ENCODE data around the gene IGFL3.
A peak's percentile ranks its signal among the peaks of the same experiment; 100 is the strongest.
"Not testable (repeated sequence)": the region's sequence is repeated elsewhere in the genome, so short reads cannot be mapped to it uniquely, and the experiment has no call there.

The IGFL3 gene

DNA sequence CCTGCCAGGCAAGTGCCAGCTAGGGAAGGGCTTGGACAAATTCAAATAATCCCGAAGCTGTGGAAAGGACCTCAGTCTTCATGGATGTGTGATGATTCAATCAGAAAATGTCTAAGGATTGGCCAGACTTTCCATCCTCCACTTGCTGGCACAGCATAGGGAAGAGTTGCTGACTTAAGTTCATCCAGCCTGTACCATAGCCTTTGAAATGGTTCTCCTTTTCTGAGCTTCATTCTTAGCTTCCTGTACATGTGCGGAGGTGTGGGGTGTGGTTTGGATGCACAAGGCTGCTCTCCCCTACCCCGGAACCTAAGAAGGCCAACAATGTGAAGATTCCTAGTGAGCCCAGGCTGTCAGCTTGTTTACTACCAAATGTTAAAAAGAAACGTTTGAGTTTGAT lies 959 bp upstream of the IGFL3 start:
- no peak for DNase-seq (ENCODE audit: low read depth in 2 of 2)

DNA sequence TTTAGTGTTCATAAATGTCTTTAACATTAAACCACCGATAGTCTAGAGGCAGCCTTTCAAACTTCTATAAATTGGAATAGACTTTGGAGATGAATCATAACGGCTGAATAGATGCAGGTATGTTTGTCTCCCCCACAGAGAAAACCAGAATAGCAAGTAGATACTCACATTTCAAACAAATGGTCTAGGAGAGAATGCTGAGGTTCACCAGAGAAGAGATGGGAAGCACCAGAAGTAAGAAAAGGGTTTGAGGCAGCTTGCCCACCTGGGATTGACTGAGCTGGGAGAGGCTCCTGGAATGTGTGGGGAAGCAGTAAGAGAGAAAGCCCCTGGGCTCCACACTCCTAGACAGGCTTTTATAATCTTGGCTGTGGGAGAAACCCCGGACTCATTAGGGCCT lies 6.4 kb downstream of the IGFL3 start:
- DNase-seq (ENCODE audit: low read depth in 2 of 2): no peak

DNA sequence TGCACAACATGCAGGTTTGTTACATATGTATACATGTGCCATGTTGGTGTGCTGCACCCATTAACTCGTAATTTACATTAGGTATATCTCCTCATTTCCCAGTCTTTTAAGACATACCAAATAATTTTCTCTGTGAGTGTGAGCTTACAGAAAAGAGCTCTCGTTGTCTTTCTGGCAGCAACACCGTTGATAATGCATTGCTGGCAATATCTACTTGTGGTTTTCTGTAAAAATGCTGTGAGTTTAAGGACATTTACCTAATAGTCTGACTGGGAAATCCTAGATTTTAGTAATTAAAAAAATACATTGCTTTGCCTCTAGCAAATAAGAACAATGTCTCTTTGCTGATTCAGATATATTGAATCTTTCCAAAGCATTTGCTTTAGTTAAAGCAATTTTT lies 8.4 kb downstream of the IGFL3 start:
- DNase-seq (ENCODE audit: low read depth in 2 of 2): no peak

DNA sequence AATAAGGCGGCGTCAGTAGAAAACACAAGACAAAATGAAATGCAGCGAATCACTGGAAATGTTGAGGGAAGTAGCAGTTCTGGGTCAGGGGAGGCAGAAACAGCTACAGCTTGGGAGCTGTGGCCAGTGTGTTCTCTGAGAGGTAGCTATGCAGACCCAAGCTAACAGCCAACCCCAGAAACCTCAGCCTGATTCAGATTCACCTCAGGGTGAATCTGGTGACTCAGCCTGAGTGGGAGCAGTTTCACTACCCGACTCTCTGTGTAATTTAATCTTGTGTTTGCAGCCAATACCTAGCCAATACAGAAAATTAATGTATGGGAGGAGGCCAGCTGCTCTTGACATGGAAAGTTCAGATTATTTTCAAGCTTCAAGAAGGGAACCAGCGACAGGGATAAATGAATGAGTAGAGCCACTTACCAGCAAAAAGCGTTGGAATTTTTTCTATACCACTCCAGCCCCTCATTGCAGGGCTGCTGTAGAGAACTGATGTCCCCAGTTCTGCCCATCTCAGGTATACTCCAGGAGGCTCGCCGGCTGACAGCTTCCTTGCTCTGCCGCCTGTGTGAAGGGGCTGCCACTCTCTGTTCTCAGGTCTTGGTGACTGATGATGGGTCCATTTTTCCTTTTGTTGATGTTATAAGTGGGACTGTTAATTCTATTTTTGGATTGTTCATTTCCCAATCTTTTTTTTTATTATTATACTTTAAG lies 8.9 kb downstream of the IGFL3 start:
- DNase-seq (ENCODE audit: low read depth in 2 of 2): peak; percentile 54 to 64

DNA sequence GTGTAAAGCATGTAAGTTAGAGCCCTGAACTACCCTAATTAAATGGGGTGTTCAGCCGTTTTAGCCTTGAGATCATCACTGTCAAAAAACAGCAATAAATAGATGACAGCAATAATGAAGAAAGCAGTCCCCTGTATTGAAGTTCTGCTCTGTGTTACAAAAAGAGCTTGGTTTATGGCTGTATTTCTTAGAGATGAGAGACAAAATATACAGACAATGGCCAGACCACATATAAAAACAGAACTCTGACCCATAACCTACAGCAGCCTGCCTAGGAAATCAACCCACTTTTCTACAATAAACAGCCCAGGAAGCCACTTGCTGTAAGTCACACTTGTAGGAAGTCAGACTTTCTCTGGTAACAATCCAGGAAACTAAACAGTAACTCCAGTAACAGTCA lies 10.8 kb downstream of the IGFL3 start:
- no peak for DNase-seq (ENCODE audit: low read depth in 2 of 2)

DNA sequence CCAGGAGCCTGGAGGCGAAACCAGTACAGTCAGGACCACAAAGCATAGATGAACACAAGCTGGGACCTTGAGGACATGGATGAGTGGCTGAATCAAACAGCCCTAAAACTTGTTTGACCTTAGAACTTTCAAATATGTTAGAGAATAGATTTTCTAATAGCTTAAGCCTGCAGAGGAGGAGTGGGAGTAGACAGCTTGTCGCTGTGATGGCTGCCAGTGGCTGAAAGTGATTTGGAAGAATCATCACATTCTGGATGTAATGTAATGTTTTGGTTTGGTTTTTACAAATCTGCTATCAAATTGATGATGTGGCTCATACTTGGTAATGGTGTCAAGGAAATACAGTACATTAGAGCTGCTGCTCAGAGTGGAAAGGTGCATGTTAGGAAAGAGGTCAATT lies 12.0 kb downstream of the IGFL3 start:
- DNase-seq (ENCODE audit: low read depth in 2 of 2): no peak

DNA sequence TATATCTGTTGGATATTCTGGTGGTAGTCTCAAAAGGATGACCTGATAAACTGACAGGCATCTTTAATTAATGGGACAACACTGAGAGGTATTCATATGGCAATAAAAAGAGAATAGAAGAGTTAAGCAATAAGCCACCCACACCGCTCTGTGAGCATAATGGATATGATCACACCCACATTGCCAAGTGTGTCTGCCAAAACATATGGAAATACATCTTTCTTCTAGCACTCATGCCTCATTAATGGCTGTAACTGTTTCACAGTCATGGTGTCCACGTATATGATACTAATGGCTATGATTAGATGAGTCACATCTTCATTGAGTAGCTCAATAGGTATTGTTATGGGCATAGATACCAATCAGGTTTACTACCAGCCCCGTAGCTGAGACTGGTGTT lies 13.1 kb downstream of the IGFL3 start:
- no peak for DNase-seq (ENCODE audit: low read depth in 2 of 2)

DNA sequence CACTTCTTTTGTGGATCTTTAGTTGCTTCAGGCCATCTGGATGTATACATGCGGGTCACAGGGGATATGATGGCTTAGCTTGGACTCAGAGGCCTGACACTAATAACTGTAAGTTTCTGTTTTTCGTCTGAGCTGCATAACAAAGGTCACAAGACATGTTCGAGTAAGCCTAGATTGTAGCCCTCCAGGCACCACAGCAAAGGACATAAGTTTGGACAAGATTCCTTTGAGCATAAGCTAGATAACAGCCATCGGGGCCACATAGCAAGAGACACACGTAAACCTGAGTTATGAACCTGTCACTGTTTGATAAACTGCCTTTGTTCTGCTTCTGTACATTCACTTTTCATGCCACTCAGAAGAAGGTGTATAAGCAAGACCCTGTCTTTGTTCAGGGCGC lies 14.6 kb downstream of the IGFL3 start:
- no peak for DNase-seq (ENCODE audit: low read depth in 2 of 2)

DNA sequence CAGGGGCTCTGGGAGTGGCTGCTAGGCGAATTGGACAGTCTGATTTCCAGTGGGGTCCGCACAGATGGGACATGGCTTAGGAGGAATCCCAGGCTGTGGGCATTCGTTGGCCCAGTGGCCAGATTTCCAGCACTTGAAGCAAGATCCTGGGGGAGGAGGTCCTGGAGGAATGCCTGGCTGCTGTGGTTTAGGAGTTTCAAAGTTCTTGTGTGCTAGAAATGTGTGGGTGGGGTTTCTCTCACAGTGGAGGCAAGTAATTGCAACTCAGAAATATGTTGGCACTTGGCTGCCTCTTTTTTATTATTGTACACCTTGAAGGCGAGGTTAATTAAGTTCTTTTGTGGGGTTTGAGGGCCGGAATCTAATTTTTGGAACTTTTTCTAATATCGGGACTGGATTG lies 17.1 kb downstream of the IGFL3 start:
- DNase-seq (ENCODE audit: low read depth in 2 of 2): no peak

DNA sequence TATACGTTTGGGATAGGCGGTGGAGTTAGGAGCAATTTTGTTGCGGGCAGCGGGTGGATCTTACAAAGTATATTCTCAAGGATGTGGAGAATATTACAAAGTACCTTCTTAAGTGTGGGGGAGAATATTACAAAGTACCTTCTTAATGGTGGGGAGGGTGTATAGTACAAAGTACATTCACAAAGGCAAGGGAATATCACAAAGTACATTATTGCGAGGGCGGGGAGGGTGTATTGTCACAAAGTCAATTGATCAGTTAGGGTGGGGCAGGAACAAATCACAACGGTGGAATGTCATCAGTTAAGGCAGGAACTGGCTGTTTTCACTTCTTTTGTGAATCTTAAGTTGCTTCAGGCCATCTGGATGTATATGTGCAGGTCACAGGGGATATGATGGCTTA lies 22.2 kb downstream of the IGFL3 start:
- DNase-seq (ENCODE audit: low read depth in 2 of 2): not testable (repeated sequence)

DNA sequence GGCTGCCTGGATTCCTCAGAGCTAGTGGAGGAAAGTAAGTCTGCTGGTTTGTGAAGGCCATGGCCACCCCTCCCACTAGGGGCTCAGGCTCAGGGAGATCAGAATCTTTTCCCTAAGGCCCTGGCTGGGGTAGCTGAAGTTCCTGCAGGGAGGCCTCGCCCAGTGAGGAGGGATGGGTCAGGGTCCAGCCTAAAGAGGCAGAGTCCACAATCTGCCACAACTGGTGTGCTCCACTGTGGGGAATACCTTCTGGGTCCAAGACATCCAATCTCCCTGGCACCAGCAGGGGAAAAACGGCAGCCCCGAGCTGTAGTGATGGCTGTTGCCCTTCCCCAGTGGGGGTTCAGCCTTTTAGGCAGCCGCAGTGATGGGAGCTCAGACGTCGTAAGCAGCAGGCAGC lies 23.2 kb downstream of the IGFL3 start:
- DNase-seq (ENCODE audit: low read depth in 2 of 2): no peak

DNA sequence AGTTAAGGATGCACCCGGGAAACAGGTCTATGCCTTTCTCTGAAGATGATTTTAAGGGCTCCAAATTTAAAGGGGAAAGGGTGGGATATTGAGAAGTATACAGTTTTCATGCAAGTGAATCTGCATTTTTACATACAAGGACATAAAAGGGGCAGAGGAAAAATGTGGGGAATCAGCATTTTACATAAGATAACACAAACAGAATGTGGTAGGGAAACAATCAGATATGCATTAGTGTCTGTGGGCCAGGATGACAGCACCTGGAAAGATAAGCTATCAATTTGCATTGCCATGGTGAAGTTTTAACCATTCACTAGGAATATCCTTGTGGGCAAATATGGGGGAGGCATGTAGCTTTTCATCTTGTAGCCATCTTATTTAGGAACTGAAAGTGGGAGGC lies 24.1 kb downstream of the IGFL3 start:
- no peak for DNase-seq (ENCODE audit: low read depth in 2 of 2)

DNA sequence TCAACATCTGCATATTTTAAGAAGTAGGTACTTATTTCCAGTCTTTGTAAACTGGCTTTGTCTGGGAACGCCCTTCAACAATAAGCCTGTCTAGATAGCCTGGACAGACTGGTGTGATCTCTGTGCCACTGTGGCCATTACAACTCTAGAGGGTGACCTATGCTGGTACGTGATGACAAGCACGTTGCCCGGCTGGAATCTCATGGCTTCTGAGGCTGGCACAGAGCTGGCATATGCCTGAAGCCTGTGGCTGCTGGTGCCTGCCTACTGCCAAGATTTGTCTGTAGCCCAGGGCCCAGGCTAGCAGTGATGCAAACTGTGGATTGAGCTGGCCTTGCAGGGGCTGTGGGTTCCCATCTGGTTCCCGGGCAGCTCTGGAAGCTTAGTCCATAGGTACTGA lies 34.0 kb downstream of the IGFL3 start:
- no peak for DNase-seq (ENCODE audit: low read depth in 2 of 2)

DNA sequence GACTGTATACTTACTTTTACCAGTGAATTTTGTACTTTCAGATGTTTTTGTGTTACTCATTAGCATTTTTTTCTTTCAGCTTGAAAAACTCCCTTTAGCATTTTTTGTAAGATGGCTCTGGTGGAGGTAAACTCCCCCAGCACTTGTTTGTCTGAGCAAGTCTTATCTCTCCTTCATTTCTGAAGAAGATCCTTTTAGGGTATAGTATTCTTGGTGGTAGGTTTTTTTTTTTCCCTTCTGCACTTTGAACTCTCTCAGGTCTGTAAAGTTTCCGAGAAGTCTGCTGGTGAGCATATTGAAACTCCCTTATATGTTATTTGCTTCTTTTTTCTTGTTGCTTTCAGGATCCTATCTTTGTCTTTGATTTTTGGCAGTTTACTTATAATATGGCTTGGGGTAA lies 35.1 kb downstream of the IGFL3 start:
- DNase-seq (ENCODE audit: low read depth in 2 of 2): no peak

DNA sequence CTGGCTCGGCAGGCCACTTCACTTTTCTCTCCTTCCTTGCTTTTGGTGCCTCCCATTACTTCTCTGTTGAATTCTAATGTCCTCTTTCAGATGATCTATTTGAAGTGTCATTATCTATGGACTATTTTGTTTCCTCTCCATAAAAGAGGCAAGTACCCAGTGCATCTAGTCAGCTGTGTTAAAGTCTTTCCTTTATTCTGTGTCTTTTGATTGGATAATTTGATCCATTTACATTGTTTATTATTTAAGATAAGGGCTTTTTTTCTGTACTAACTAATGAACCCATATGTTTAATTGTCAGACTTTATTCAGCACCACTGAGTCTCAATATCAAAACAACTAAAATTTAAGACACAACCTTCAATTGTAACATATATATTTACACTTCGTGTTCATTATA lies 36.4 kb downstream of the IGFL3 start:
- DNase-seq (ENCODE audit: low read depth in 2 of 2): no peak

DNA sequence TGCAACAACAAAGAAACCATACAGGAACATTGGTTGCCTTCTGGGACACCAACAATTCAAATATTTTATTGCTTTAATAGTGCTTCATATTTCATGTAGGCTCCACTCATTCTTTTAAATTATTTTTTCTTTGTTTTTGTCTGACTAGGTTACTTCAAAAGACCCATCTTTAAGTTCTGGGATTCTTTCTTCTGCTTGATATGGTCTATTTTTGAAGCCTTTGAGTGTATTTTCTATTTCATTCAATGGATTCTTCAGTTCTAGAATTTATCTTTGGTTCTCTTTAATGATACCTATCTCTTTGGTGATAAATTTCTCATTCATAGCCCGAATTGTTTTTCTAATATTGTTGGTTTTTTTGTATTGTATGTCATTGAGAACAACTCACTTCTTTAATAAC lies 38.6 kb downstream of the IGFL3 start:
- no peak for DNase-seq (ENCODE audit: low read depth in 2 of 2)

DNA sequence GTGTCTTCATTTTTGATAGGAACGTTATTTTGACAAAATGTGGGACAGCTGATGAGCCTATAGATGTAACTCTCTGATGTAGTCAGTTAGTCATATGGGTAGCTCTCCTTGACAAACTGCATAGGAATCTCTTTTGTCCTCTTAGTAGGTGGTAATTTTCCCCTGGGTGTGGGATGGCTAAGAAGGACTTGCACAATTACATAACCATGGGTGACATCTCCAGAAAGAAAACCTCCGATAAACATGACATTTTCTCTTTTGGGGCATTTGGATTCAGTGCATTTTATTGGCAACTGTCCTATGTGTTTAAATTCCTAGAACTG lies 41.8 kb downstream of the IGFL3 start:
- no peak for DNase-seq (ENCODE audit: low read depth in 2 of 2)

DNA sequence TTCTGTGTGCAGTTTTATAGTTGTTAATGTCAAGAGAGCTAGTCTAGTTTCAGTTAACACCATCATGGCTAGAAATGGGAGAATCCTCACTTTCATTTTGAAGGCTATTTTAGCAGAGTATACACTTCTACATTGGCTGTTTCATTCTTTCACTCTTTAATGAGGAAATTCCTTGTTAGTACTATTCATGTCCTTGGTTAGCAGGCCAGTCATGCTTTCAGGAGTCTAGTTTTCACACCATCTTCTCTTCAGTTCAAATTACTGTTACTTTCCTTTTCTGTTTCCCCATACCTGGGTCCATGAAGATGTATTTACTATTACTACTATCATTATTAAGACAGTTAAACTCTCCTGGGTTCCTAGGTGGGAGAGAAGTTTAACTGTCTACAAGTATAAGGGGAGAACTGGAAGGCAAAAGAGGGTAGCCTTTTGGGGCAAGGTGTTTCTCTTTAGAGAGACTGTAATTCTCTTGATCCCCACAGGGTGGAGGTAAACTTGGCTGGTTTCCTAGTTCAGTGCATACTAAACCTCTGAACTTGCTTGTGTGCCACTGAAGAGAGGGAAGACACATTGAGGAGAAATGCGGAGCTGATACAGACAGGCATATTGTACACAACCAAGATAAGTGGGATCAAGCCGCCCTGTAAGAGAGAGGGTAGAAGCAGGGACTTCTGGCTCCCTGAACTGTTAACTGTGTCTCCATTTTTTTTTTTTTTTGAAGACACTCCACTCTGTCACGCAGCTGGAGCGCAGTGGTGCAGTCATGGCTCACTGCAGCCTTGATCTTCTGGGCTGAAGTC lies 42.4 kb downstream of the IGFL3 start:
- DNase-seq (ENCODE audit: low read depth in 2 of 2): peak in 1 of 2 donors; percentile 4

DNA sequence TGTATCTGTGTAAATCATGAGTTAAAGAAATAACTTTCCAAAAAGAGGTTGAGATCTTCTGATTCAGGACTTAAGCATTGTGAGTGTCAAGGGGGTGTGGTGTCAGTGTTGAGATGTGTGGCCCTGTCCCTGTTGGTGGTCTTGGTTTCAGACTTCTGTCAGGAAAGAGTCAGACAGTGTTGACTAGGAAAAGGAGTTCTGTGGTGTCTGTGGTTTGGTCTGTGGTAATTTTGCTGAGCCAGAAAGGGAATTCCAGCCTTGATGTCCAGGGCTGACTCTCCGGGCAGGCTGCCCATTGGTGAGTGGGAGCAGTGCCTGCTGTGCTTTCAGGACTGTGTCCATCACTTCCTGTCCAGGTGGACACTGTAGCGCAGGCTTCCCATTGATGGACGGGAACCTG lies 43.9 kb downstream of the IGFL3 start:
- no peak for DNase-seq (ENCODE audit: low read depth in 2 of 2)

DNA sequence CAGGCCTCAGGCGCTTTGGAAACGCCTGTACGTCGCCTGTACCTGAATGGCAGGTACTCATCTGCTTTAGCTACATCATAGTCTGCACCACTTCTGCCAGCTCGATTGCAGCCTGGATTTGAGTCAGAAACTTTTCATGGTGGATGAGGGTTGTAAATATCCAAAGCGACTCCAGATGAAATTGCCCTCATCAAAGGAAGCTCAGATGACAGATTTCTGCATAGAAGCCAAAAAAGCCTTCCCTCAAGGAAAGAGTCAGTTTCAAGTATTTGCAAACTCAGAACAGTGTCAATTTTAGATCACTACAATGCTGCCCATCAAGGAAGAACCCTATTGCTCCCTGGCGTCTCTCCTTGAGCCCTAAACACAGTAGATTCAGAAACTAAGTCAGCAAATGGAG lies 44.9 kb downstream of the IGFL3 start:
- DNase-seq (ENCODE audit: low read depth in 2 of 2): no peak

DNA sequence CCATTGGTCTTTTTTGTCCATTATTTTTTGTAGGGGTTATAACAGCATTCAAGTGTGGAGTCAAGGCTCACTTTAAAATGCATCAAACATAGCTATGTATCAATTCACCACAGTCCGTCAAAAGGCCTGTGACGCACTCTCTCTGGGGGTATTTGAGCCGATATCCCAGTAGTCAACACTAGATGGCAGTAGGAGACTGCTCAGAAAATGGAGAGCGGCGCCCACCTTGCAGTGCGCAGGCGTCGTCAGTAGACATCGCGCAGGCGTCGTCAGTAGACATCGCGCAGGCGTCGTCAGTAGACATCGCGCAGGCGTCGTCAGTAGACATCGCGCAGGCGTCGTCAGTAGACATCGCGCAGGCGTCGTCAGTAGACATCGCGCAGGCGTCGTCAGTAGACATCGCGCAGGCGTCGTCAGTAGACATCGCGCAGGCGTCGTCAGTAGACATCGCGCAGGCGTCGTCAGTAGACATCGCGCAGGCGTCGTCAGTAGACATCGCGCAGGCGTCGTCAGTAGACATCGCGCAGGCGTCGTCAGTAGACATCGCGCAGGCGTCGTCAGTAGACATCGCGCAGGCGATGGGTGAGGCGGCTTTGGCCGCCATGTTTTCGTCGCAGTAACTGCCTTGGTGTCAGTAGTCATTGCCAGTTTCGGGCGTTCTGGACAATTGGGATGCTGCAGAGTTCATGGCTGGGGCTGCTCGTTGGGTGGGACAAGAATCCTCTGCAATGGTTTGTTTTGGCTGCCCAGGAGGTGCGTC lies 45.7 kb downstream of the IGFL3 start:
- DNase-seq (ENCODE audit: low read depth in 2 of 2): peak; percentile 21 to 27

DNA sequence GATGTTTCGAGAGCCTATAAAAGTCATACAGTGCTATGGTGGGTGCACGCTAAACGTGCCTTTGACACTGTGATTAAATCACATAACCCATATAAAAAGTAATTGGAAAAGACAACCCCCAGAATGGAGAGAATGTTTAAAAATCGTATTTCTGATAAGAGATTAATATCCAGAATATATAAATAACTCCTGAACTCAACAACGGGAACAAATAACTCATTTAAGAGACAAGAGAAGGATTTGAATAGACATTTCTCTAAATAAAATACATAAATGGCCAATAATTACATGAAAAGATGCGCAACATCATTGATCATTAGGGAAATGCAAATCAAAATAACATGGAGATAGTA lies 46.7 kb downstream of the IGFL3 start:
- DNase-seq (ENCODE audit: low read depth in 2 of 2): no peak

Measured in stimulated activated CD4-positive, alpha-beta T cell treated with anti-CD3 and anti-CD28 coated beads, Interleukin-15, amount 100 ng/mL, for 48 hours (primary cell).